NCI-H2081 treated with DMSO at 0.1 percent for 48 hours (cell line): ENCODE measurements around the gene GRB7.

ENCODE experiments used
- DNase-seq: peaks from one replicate; lab custom pipeline; 2025; lab: John Stamatoyannopoulos, UW

The GRB7 gene

GRCh38 chr17:39772987-39773934 is 35.5 kb downstream of the GRB7 start:
- no peak for DNase-seq

- no peak for DNase-seq
Measured at GRCh38 chr17:39774047-39774446, 36.3 kb downstream of the GRB7 start.

DNA sequence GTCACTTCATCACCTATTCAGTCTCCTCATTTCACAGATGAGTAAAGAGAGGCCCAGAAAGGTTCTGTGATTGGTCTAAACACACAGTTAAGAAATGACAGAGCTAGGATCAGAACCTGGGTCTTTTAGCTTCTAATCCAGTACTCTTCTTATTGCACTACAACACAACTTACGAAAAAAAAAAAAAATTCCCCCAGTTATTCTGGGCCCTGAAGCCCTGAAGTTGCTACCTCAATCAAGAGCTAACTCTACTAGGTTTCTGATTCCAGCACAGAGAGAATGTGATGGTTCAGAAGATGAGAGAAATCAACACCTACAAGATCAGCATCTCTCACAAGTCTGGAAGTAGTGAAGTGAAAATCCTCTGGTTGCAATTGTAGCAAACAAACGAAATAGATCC is 37.3 kb downstream of the GRB7 start:
- no peak for DNase-seq

- no peak for DNase-seq
Measured at GRCh38 chr17:39776252-39776651, 38.5 kb downstream of the GRB7 start.

- no peak for DNase-seq
Measured at GRCh38 chr17:39777534-39778365, 40.0 kb downstream of the GRB7 start.

GRCh38 chr17:39781031-39781860 is 43.5 kb downstream of the GRB7 start:
- DNase-seq = no peak

DNA sequence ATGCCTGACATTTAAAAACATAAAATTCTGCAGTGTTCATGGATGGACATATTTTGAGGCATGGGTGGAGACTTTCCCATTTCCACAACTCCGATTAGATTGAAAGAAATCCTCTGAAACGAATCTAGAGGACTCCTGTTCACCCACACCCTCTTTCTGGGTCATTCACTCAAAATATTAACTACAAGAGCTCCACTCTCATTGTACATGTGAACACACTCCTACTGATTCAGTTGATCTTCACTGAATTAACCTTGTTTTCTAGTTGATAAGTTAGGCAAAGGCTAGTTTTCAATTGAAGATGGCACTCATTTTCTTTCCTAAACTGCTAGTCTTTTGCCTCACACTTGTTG is 44.1 kb downstream of the GRB7 start:
- DNase-seq = no peak

- DNase-seq = no peak
Measured at GRCh38 chr17:39782481-39782880, 44.7 kb downstream of the GRB7 start.

DNA sequence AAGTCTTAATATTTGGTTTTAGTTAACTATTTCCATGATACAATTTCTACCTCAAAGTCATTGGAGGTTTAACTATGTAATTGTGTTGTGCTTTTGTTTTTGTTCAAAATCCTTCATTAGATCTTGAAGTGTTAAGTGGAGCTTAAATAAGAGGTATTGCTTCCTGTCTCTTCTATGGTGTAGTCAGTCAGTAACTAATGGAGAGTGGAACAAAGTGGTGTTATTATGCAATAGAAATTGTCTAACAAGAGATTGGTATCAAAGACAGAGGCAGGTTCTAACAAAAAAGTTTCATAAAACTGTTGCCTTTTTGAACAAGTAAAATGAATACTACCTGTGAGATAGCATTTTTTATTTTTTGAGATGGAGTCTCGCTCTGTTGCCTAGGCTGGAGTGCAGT is 45.2 kb downstream of the GRB7 start:
- DNase-seq = no peak

GRCh38 chr17:39787041-39787440 is 49.3 kb downstream of the GRB7 start:
- DNase-seq = no peak

- no peak for DNase-seq
Measured at GRCh38 chr17:39787743-39788484, 50.2 kb downstream of the GRB7 start.

DNA sequence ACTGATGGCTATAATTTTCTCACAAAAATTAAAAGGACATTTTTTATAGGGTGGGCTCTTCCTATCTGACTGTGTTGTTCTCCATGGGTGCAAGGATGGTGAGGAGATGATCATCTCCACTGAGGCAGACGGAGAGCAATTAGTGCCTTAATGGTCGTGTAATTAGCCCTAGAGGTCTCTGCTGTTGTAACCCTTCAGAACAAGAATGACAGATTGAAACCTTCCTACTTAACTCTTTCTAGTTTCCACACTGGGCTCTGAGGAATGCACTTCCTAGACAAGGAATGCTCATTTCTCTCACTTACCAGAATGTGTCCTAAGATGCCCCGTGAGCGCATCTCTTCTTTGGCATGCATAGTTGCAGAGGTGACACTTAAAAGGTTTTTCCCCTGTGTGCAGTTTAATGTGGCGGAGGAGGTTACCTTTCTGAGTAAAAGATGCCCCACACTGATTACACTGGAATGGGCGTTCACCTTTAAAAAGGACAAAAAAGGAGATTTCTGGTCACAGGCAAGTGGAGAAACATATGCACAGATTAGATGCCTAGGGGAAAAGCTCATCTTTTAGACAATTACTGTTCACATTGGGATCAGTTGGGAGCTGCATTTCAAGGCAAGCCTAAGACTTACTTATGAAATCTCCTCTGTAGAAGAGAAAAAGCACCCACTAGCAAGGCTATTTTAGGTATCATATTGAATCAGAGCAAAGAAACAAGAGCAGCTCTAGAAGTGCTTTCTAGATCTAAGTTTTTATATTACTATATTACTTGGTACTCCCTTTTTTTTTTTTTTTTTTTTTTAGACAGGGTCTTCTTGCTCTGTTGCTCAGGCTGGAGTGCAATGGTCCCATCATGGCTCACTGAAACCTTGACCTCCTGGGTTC is 53.6 kb downstream of the GRB7 start:
- DNase-seq = no peak

DNA sequence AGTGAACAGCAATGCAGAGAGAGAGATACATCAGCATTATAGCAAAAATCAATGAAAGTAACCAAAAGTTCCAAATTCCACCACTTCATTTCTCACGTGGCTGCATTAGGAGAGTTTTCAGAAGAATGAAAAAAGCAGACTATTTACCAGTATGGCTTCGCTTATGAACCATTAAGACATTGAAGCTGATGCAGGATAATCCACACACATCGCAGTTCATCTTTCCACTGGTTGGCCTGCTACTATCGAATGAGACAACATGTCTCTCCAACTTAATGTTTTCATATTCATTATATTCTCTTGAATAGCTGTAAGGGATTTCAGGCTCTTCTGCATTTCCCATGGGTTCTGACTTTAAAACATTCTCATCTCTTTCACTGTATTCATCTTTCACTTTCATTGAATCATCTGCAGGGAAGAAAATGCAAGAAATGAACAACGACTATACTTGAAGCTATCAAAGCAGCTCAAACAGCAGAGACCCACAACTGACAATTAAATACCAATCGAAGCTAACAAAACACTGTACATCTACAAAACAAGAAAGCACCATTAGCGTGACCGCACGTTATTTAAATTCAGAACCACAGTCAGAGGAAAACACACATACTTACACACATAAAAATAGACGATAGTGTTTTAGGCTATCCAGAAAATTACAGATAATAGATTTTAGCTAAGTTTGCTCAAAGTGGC is 54.9 kb downstream of the GRB7 start:
- DNase-seq = no peak

GRCh38 chr17:39793301-39793872 is 55.6 kb downstream of the GRB7 start:
- no peak for DNase-seq

GRCh38 chr17:39794249-39794970 is 56.7 kb downstream of the GRB7 start:
- no peak for DNase-seq
